GM23338 (cell line): ENCODE data around the gene CTRL. TPM values are rescaled to one million over a fixed set of nuclear protein-coding genes. Genes with fewer than 3 reads are reported as not detected.

ENCODE experiments used
- ATAC-seq: fragments of 200-7000 bp; cut with Tn5 transposase; 3 replicates; pipeline ENCODE4 v1.9.1; 2020
- DNase-seq: peaks from one replicate; pipeline ENCODE4 v3.0.0-alpha.2; 2015; ENCODE audit warnings: low spot score
- H2AFZ ChIP-seq: fragments of 200-600 bp; sonication (generic); 2 replicates; pipeline ENCODE4 v1.8.0; 2016; ENCODE audit warnings: antibody characterized with exemption, mild to moderate bottlenecking, moderate library complexity
- H3F3A ChIP-seq: fragments of 200-600 bp; sonication (generic); replicated peaks from 2 replicates; pipeline ENCODE4 v1.8.0; 2017; ENCODE audit warnings: antibody characterized with exemption, mixed run types, low read depth
- H3K27ac ChIP-seq: fragments of 200-600 bp; sonication (generic); 2 replicates; pipeline ENCODE4 v1.6.1; 2016; ENCODE audit warnings: low read depth
- H3K27me3 ChIP-seq: fragments of 200-600 bp; sonication (generic); 2 replicates; pipeline ENCODE4 v1.8.0; 2016; ENCODE audit warnings: mild to moderate bottlenecking, mixed run types, moderate library complexity; ENCODE audit not compliant: insufficient read depth
- H3K36me3 ChIP-seq: fragments of 200-600 bp; sonication (generic); 2 replicates; pipeline ENCODE4 v1.8.0; 2016; ENCODE audit warnings: mild to moderate bottlenecking; ENCODE audit not compliant: insufficient read depth
- H3K4me1 ChIP-seq: fragments of 200-600 bp; sonication (generic); 2 replicates; pipeline ENCODE4 v1.8.0; 2016; ENCODE audit warnings: mild to moderate bottlenecking, moderate library complexity; ENCODE audit not compliant: insufficient read depth
- H3K4me2 ChIP-seq: fragments of 200-600 bp; sonication (generic); 2 replicates; pipeline ENCODE4 v1.7.1; 2017; ENCODE audit warnings: mixed run types
- H3K4me3 ChIP-seq: fragments of 200-600 bp; sonication (generic); 2 replicates; pipeline ENCODE4 v1.6.1; 2016; ENCODE audit warnings: mixed run types
- H3K79me2 ChIP-seq: fragments of 200-600 bp; sonication (generic); replicated peaks from 2 replicates; pipeline ENCODE4 v1.8.0; 2017; ENCODE audit warnings: mild to moderate bottlenecking; ENCODE audit not compliant: insufficient read depth
- H3K9me2 ChIP-seq: fragments of 200-600 bp; sonication (generic); 2 replicates; pipeline ENCODE4 v1.8.0; 2017; ENCODE audit not compliant: insufficient read depth
- H4K20me1 ChIP-seq: fragments of 200-600 bp; sonication (generic); replicated peaks from 2 replicates; pipeline ENCODE4 v1.8.0; 2017; ENCODE audit warnings: mild to moderate bottlenecking; ENCODE audit not compliant: insufficient read depth
- H3K27ac Mint-ChIP-seq: 2 replicates; pipeline ENCODE4 v1.8.0; 2020; ENCODE audit warnings: inconsistent platforms, mild to moderate bottlenecking, moderate library complexity, mixed read lengths
- H3K27me3 Mint-ChIP-seq: 3 replicates; pipeline ENCODE4 v1.8.0; 2022; ENCODE audit warnings: low read depth, mild to moderate bottlenecking, moderate library complexity, mixed read lengths, inconsistent platforms; ENCODE audit not compliant: insufficient read depth, poor library complexity
- H3K36me3 Mint-ChIP-seq: 3 replicates; pipeline ENCODE4 v1.8.0; 2021; ENCODE audit warnings: low read depth, mild to moderate bottlenecking, inconsistent platforms, moderate library complexity, mixed read lengths
- H3K4me1 Mint-ChIP-seq: 3 replicates; pipeline ENCODE4 v1.8.0; 2020; ENCODE audit warnings: mild to moderate bottlenecking, inconsistent platforms, mixed read lengths
- H3K4me3 Mint-ChIP-seq: 3 replicates; pipeline ENCODE4 v1.8.0; 2021; ENCODE audit warnings: moderate library complexity, mild to moderate bottlenecking, inconsistent platforms, mixed read lengths
- H3K9me3 Mint-ChIP-seq: 3 replicates; pipeline ENCODE4 v1.8.0; 2020; ENCODE audit warnings: moderate library complexity, mild to moderate bottlenecking, inconsistent platforms, mixed read lengths
- CREB1 ChIP-seq: fragments of 250-450 bp; sonication (Bioruptor Pico); IDR thresholded peaks from 2 replicates; pipeline ENCODE4 v1.5.0; 2020; ENCODE audit warnings: low read depth, mild to moderate bottlenecking, moderate library complexity
- CTCF ChIP-seq, 2 experiments: fragments of 200-600 bp in 1 of 2; sonication (generic) in 1 of 2; conservative IDR thresholded peaks; 2 replicates each; pipeline versions ENCODE4 v1.5.1 to v1.6.1; 2016 to 2017; ENCODE audit warnings: antibody characterized with exemption in 2 of 2, low read depth in 2 of 2, mild to moderate bottlenecking in 2 of 2, moderate library complexity in 1 of 2
- EZH2 ChIP-seq: fragments of 200-600 bp; sonication (generic); IDR thresholded peaks from one replicate; pipeline ENCODE4 v1.8.0; 2017; ENCODE audit warnings: antibody characterized with exemption, mild to moderate bottlenecking, low read depth; ENCODE audit not compliant: unreplicated experiment
- EZH2phosphoT487 ChIP-seq: fragments of 200-600 bp; sonication (generic); IDR thresholded peaks from one replicate; pipeline ENCODE4 v1.8.1; 2018; ENCODE audit warnings: antibody characterized with exemption; ENCODE audit not compliant: unreplicated experiment
- NANOG ChIP-seq: IDR thresholded peaks from 2 replicates; pipeline ENCODE4 v1.6.1; 2016; ENCODE audit warnings: antibody characterized with exemption, borderline replicate concordance
- POLR2AphosphoS5 ChIP-seq: IDR thresholded peaks from 2 replicates; pipeline ENCODE4 v1.6.1; 2016; ENCODE audit warnings: antibody characterized with exemption, low read depth
- REST ChIP-seq: IDR thresholded peaks from one replicate; pipeline ENCODE4 v1.6.1; 2018; ENCODE audit warnings: antibody characterized with exemption; ENCODE audit not compliant: unreplicated experiment
- STAT1 ChIP-seq: IDR thresholded peaks from one replicate; pipeline ENCODE4 v1.6.1; 2016; ENCODE audit warnings: antibody characterized with exemption; ENCODE audit not compliant: unreplicated experiment
- ZNF114 ChIP-seq: fragments of 250-450 bp; sonication (Bioruptor Pico); IDR thresholded peaks from 2 replicates; pipeline ENCODE4 v1.5.0; 2020; ENCODE audit warnings: mild to moderate bottlenecking, moderate library complexity
- ZNF331 ChIP-seq: fragments of 250-450 bp; sonication (Bioruptor Pico); IDR thresholded peaks from 2 replicates; pipeline ENCODE4 v1.5.0; 2020; ENCODE audit warnings: low read depth, mild to moderate bottlenecking, moderate library complexity
- polyA plus RNA-seq: library from polyadenylated mRNA; unstranded; fragments of >200 nt; fragmentation: Nextera tagmentation; extraction: Ambion mirVana; gene quantifications from 2 replicates; pipeline ENCODE4 v1.2.1, GENCODE V29; 2016
- total RNA-seq: library from RNA; depleted of rRNA; stranded (reverse); fragments of >200 nt; shearing (Covaris generic); gene quantifications from 2 replicates; pipeline ENCODE4 v1.2.3, GENCODE V29; 2014

CTRL gene
- total and polyA plus RNA-seq, 2 experiments from 2014 or later: 1.6 to 13.0 TPM

- Mint-ChIP-seq H3K27me3 (peaks cover 2% of the 10 kb centered on the region), H3K4me3 (no peak overlapping the region; the same call in 2 of the 3 replicates), H3K36me3 (peaks cover 24% of the 10 kb centered on the region), H3K4me1 (no peaks in the 10 kb centered on the region), H3K27ac (peak overlapping the region; percentile 52; the same call in 1 of the 2 replicates), H3K9me3 (no peaks in the 10 kb centered on the region)
- Histone ChIP-seq H4K20me1 (peaks cover 6% of the 10 kb centered on the region; the same call in 1 of the 2 replicates), H3K9me2 (no peaks in the 10 kb centered on the region), H3K79me2 (0 out of 2 replicates have a peak, but pooled peaks cover 3% of the 10 kb centered on the region), H3K27me3 (no peaks in the 10 kb centered on the region), H3F3A (0 out of 2 replicates have a peak, but pooled peaks cover 3% of the 10 kb centered on the region), H3K4me1 (no peaks in the 10 kb centered on the region), H3K36me3 (no peaks in the 10 kb centered on the region; the same call in 1 of the 2 replicates), H3K4me2 (no peak overlapping the region), H3K4me3 (no peak overlapping the region), H2AFZ (no peak overlapping the region), H3K27ac (no peak overlapping the region)
- TF ChIP-seq CTCF (conservative IDR thresholded peaks at IDR 0.05; ENCODE audit: low read depth in 2 of 2): peak in 1 of 2 experiments; percentile 10; a peak in 1 of 4 replicates
- TF ChIP-seq EZH2: no peak
- no peak for TF ChIP-seq POLR2AphosphoS5
- DNase-seq (no peak), ATAC-seq (peak; percentile 45; the same call in 2 of the 3 replicates)
Measured at GRCh38 chr16:67907397-67908180, 24.1 kb downstream of the CTRL start.

- Histone ChIP-seq H3K4me2 (no peak overlapping the region), H4K20me1 (peaks cover 8% of the 10 kb centered on the region; the same call in 1 of the 2 replicates), H2AFZ (no peak overlapping the region), H3K36me3 (no peaks in the 10 kb centered on the region), H3K27ac (peak overlapping the region; percentile 72; the same call in 1 of the 2 replicates), H3K4me1 (no peaks in the 10 kb centered on the region), H3K79me2 (peaks cover 33% of the 10 kb centered on the region), H3K9me2 (no peaks in the 10 kb centered on the region), H3K27me3 (no peaks in the 10 kb centered on the region), H3K4me3 (no peak overlapping the region), H3F3A (0 out of 2 replicates have a peak, but pooled peaks cover 3% of the 10 kb centered on the region)
- DNase-seq (no peak), ATAC-seq (no peak)
- H3K27ac Mint-ChIP-seq: no peak overlapping the region
- H3K4me3 Mint-ChIP-seq: no peak overlapping the region
- H3K9me3 Mint-ChIP-seq: no peaks in the 10 kb centered on the region
- H3K27me3 Mint-ChIP-seq: peaks cover 4% of the 10 kb centered on the region
- H3K36me3 Mint-ChIP-seq: peaks cover 9% of the 10 kb centered on the region; the same call in 2 of the 3 replicates
- no peaks in the 10 kb centered on the region for H3K4me1 Mint-ChIP-seq
- TF ChIP-seq ZNF114 (CRISPR knock-in tag) (no peak), CREB1 (CRISPR knock-in tag) (no peak), NANOG (no peak), STAT1 (no peak), REST (no peak), CTCF (conservative IDR thresholded peaks at IDR 0.05; ENCODE audit: low read depth in 2 of 2) (no peak), EZH2 (no peak), POLR2AphosphoS5 (no peak), EZH2phosphoT487 (no peak), ZNF331 (CRISPR knock-in tag) (no peak)
Measured at GRCh38 chr16:67902831-67903230, 28.8 kb downstream of the CTRL start.
